GM18511 (cell line): ENCODE measurements around the gene GRIN1.

Source experiments
- ATAC-seq: cut with Tn5 transposase; IDR thresholded peaks from one replicate; pipeline ENCODE4 v1.9.1; 2021; ENCODE audit warnings: mild to moderate bottlenecking, moderate library complexity; ENCODE audit not compliant: unreplicated experiment

Gene GRIN1

GRCh38 chr9:137161558-137162486 lies 22.9 kb downstream of the GRIN1 start:
- ATAC-seq: no peak

GRCh38 chr9:137162505-137163364 lies 23.8 kb downstream of the GRIN1 start:
- no peak for ATAC-seq

GRCh38 chr9:137163365-137163715 lies 24.4 kb downstream of the GRIN1 start:
- no peak for ATAC-seq

GRCh38 chr9:137163805-137164204 lies 24.9 kb downstream of the GRIN1 start:
- no peak for ATAC-seq

GRCh38 chr9:137164370-137165249 lies 25.7 kb downstream of the GRIN1 start:
- ATAC-seq: no peak

GRCh38 chr9:137165250-137165836 lies 26.4 kb downstream of the GRIN1 start:
- ATAC-seq: no peak

- ATAC-seq: no peak
Measured at GRCh38 chr9:137166380-137167229, 27.7 kb downstream of the GRIN1 start.

GRCh38 chr9:137167277-137167746 lies 28.4 kb downstream of the GRIN1 start:
- no peak for ATAC-seq

GRCh38 chr9:137167747-137168572 lies 29.0 kb downstream of the GRIN1 start:
- no peak for ATAC-seq

- no peak for ATAC-seq
Measured at GRCh38 chr9:137168573-137168903, 29.6 kb downstream of the GRIN1 start.

- ATAC-seq: no peak
Measured at GRCh38 chr9:137168904-137169856, 30.2 kb downstream of the GRIN1 start.

GRCh38 chr9:137169896-137170358 lies 31.0 kb downstream of the GRIN1 start, which contains the start of gene LRRC26:
Gene LRRC26, minus strand, starts transcription at chr9:137170051. Its CDS starts 108 bp downstream, at chr9:137169943.
- no peak for ATAC-seq

GRCh38 chr9:137170486-137171148 lies 31.7 kb downstream of the GRIN1 start:
- no peak for ATAC-seq

- no peak for ATAC-seq
Measured at GRCh38 chr9:137171149-137171900, 32.4 kb downstream of the GRIN1 start.

GRCh38 chr9:137172901-137173795 lies 34.2 kb downstream of the GRIN1 start:
- ATAC-seq: no peak
